MM.1S (cell line): Measurements from ENCODE around the gene ACE.

ENCODE experiments used
- DNase-seq: peaks from one replicate; pipeline ENCODE4 v3.0.0-alpha.2; 2015
- H2AFZ ChIP-seq: fragments of 300-600 bp; sonication (generic); 2 replicates; pipeline ENCODE4 v1.6.0; 2016; ENCODE audit warnings: antibody characterized with exemption, low read length
- H3F3A ChIP-seq: fragments of 300-600 bp; sonication (generic); 2 replicates; pipeline ENCODE4 v1.6.1; 2016; ENCODE audit warnings: mild to moderate bottlenecking, antibody characterized with exemption, low read length, moderate library complexity, mixed read lengths; ENCODE audit not compliant: insufficient read depth
- H3K27ac ChIP-seq: fragments of 300-600 bp; sonication (generic); 2 replicates; pipeline ENCODE4 v1.5.1; 2016; ENCODE audit warnings: mild to moderate bottlenecking, low read length
- H3K27me3 ChIP-seq: fragments of 300-600 bp; sonication (generic); replicated peaks from 2 replicates; pipeline ENCODE4 v1.6.0; 2016; ENCODE audit warnings: low read length; ENCODE audit not compliant: insufficient read depth
- H3K36me3 ChIP-seq: fragments of 300-600 bp; sonication (generic); replicated peaks from 2 replicates; pipeline ENCODE4 v1.6.1; 2016; ENCODE audit warnings: mild to moderate bottlenecking, low read length, mixed read lengths; ENCODE audit not compliant: insufficient read depth
- H3K4me1 ChIP-seq: fragments of 300-600 bp; sonication (generic); 2 replicates; pipeline ENCODE4 v1.6.1; 2016; ENCODE audit warnings: low read length, mixed read lengths
- H3K4me2 ChIP-seq: fragments of 300-600 bp; sonication (generic); 2 replicates; pipeline ENCODE4 v1.6.0; 2016; ENCODE audit warnings: low read depth, low read length
- H3K4me3 ChIP-seq: fragments of 300-600 bp; sonication (generic); 2 replicates; pipeline ENCODE4 v1.5.1; 2016; ENCODE audit warnings: low read length, mixed read lengths
- H3K79me2 ChIP-seq: fragments of 300-600 bp; sonication (generic); 2 replicates; pipeline ENCODE4 v1.6.1; 2016; ENCODE audit warnings: mixed run types, low read length, mixed read lengths
- H3K9ac ChIP-seq: fragments of 300-600 bp; sonication (generic); 2 replicates; pipeline ENCODE4 v1.6.1; 2016; ENCODE audit warnings: low read length, mixed read lengths
- H3K9me2 ChIP-seq: fragments of 300-600 bp; sonication (generic); replicated peaks from 2 replicates; pipeline ENCODE4 v1.6.1; 2016; ENCODE audit warnings: mild to moderate bottlenecking, low read length, mixed read lengths; ENCODE audit not compliant: insufficient read depth
- H3K9me3 ChIP-seq: fragments of 300-600 bp; sonication (generic); replicated peaks from 2 replicates; pipeline ENCODE4 v1.6.1; 2016; ENCODE audit warnings: mild to moderate bottlenecking, low read length, mixed read lengths; ENCODE audit not compliant: insufficient read depth
- H4K20me1 ChIP-seq: fragments of 300-600 bp; sonication (generic); 2 replicates; pipeline ENCODE4 v1.6.1; 2016; ENCODE audit warnings: mild to moderate bottlenecking, low read length, moderate library complexity, mixed read lengths; ENCODE audit not compliant: insufficient read depth
- EZH2 ChIP-seq: fragments of 300-600 bp; sonication (generic); optimal IDR thresholded peaks from 2 replicates; pipeline ENCODE3; 2017; ENCODE audit warnings: low read depth, mild to moderate bottlenecking, antibody characterized with exemption, low read length, mixed read lengths
- EZH2phosphoT487 ChIP-seq: fragments of 300-600 bp; sonication (generic); IDR thresholded peaks from 2 replicates; pipeline ENCODE4 v1.6.1; 2018; ENCODE audit warnings: antibody characterized with exemption, low read length
- TF ChIP-seq, protein P1 (sequence below): fragments of 300-600 bp; sonication (generic); IDR thresholded peaks from 2 replicates; pipeline ENCODE4 v1.5.1; 2016; ENCODE audit warnings: antibody characterized with exemption, low read length, mixed read lengths

Gene ACE

DNA sequence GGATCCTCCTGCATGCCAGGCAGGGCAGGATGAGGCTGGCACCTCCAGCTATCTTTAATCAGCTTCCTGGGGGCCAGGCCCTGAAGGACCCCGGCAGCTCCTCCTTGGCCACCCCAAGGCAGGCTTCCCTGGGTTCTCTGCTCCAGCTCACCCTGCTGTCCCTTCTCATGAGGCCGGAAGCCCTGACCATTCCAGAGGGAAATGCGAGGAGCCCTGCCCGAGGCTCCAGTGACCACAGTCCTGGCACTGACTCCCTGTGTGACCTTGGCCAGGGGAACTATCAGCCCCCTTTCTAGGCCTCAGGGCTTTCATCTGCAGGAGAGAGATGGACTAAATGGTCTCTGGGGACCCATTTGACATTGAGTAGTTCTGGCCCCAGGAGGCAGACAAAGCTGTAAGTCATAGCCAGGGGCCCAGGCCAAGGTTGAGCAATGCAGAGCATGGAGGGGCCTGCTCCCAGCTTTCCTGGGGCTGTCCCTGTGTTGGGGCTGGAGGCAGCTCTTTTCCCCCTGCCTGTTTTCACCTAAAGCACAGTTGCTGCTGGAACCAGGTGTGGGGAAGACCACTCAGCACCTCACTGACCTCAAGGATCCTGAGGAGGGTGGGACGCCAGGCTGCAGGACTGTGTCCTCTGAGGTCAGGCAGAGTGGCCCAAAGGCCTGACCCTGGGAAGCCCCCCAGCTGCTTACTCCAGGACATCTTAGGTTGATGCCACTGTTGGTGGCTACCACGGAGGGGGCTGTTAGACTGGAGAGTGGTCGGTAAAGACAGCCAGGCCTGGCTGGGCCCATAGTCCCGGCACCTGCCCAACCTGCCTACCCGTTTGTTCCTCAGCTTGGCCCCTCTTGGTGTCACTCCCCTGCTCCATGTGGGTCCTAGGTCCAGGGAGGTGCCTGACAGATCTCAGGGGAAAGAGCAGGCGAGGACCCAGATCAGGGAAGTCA, 54.4 kb downstream of the ACE start:
- no peak overlapping the region for H3K4me2 ChIP-seq
- no peaks in the 10 kb centered on the region for H3K36me3 ChIP-seq
- H3K4me1 ChIP-seq = no peaks in the 10 kb centered on the region
- H3K9me3 ChIP-seq = no peaks in the 10 kb centered on the region
- H3K9ac ChIP-seq = no peak overlapping the region
- H3K9me2 ChIP-seq = no peaks in the 10 kb centered on the region
- no peak for DNase-seq
- H3K27ac ChIP-seq = no peak overlapping the region
- no peaks in the 10 kb centered on the region for H3K79me2 ChIP-seq
- no peaks in the 10 kb centered on the region for H4K20me1 ChIP-seq
- no peak overlapping the region for H2AFZ ChIP-seq
- no peak overlapping the region for H3K4me3 ChIP-seq
- H3F3A ChIP-seq = no peaks in the 10 kb centered on the region
- TF ChIP-seq EZH2 (no peak), EZH2phosphoT487 (no peak)
- TF ChIP-seq, protein P1, sequence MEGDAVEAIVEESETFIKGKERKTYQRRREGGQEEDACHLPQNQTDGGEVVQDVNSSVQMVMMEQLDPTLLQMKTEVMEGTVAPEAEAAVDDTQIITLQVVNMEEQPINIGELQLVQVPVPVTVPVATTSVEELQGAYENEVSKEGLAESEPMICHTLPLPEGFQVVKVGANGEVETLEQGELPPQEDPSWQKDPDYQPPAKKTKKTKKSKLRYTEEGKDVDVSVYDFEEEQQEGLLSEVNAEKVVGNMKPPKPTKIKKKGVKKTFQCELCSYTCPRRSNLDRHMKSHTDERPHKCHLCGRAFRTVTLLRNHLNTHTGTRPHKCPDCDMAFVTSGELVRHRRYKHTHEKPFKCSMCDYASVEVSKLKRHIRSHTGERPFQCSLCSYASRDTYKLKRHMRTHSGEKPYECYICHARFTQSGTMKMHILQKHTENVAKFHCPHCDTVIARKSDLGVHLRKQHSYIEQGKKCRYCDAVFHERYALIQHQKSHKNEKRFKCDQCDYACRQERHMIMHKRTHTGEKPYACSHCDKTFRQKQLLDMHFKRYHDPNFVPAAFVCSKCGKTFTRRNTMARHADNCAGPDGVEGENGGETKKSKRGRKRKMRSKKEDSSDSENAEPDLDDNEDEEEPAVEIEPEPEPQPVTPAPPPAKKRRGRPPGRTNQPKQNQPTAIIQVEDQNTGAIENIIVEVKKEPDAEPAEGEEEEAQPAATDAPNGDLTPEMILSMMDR = no peak
- peaks cover 25% of the 10 kb centered on the region for H3K27me3 ChIP-seq

DNA sequence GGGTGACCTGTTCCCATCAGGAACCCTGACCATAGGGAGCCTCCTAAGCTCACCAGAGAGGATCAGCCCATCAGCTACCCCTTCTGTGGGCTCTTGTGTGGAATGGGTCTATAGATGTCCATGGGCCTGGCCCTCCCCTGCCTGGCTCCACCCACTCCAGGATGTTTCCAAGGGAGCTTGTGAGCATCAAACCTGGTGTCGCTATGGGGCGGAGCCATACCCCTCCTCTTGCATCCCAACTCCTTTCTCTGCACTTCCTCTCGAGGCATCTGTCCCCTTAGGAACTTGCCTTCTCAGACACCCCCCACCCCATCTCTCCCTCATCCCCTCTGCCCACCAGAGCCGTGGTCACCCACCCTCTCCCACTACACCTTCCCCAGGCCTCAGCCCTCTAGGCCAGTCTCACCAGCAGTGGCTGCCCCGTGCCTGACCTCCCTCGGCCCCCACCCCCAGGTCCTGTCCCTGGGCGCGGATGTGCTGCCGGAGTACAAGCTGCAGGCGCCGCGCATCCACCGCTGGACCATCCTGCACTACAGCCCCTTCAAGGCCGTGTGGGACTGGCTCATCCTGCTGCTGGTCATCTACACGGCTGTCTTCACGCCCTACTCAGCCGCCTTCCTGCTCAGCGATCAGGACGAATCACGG, 56.7 kb downstream of the ACE start:
- H3K9me3 ChIP-seq = no peaks in the 10 kb centered on the region
- TF ChIP-seq, protein P1 = no peak
- TF ChIP-seq EZH2phosphoT487 (no peak), EZH2 (no peak)
- H3K9me2 ChIP-seq = no peaks in the 10 kb centered on the region
- no peak overlapping the region for H3K4me3 ChIP-seq
- H3K36me3 ChIP-seq = no peaks in the 10 kb centered on the region
- H3F3A ChIP-seq = no peaks in the 10 kb centered on the region
- no peak overlapping the region for H2AFZ ChIP-seq
- H3K4me1 ChIP-seq = no peaks in the 10 kb centered on the region
- DNase-seq = no peak
- H3K79me2 ChIP-seq = no peaks in the 10 kb centered on the region
- no peak overlapping the region for H3K27ac ChIP-seq
- no peak overlapping the region for H3K4me2 ChIP-seq
- no peaks in the 10 kb centered on the region for H4K20me1 ChIP-seq
- H3K9ac ChIP-seq = no peak overlapping the region
- H3K27me3 ChIP-seq = peaks cover 24% of the 10 kb centered on the region

DNA sequence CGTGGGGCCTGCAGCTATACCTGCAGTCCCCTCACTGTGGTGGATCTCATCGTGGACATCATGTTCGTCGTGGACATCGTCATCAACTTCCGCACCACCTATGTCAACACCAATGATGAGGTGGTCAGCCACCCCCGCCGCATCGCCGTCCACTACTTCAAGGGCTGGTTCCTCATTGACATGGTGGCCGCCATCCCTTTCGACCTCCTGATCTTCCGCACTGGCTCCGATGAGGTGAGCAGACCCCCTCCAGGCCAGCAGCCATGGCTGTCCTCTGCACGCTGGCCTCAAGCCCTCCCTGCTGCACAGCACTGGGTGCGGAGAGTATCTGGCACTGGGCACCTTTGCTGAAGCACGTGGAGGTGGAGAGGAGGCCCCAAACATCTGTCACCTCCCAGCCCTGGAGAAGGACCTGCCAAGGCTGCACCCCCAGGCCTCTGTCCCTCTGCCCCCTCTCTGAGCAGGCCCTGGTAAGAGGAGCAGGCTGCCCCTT, 57.3 kb downstream of the ACE start:
- DNase-seq = no peak
- H4K20me1 ChIP-seq = no peaks in the 10 kb centered on the region
- TF ChIP-seq, protein P1 = no peak
- no peak for TF ChIP-seq EZH2phosphoT487
- TF ChIP-seq EZH2 = no peak
- no peak overlapping the region for H3K4me3 ChIP-seq
- no peaks in the 10 kb centered on the region for H3K4me1 ChIP-seq
- H3K27ac ChIP-seq = no peak overlapping the region
- no peak overlapping the region for H2AFZ ChIP-seq
- H3K36me3 ChIP-seq = no peaks in the 10 kb centered on the region
- no peaks in the 10 kb centered on the region for H3K79me2 ChIP-seq
- no peaks in the 10 kb centered on the region for H3K9me2 ChIP-seq
- H3K9ac ChIP-seq = no peak overlapping the region
- peaks cover 30% of the 10 kb centered on the region for H3K27me3 ChIP-seq
- no peaks in the 10 kb centered on the region for H3K9me3 ChIP-seq
- no peaks in the 10 kb centered on the region for H3F3A ChIP-seq
- no peak overlapping the region for H3K4me2 ChIP-seq
